ENCODE results near the gene ANKRD9.

Gene ANKRD9

GRCh38 chr14:102517392-102518062, 8.0 kb upstream of the ANKRD9 start (continued):
- TF ChIP-seq CREB5 (CRISPR knock-in tag; IDR thresholded peaks at IDR 0.05; ENCODE audit: low read depth) = no peak
- no peak for TF ChIP-seq ZNF70 (CRISPR knock-in tag; IDR thresholded peaks at IDR 0.05)
- TF ChIP-seq OSR1 (CRISPR knock-in tag; IDR thresholded peaks at IDR 0.05) = no peak
- TF ChIP-seq ZFP3 (CRISPR knock-in tag; IDR thresholded peaks at IDR 0.05) = no peak

DNA sequence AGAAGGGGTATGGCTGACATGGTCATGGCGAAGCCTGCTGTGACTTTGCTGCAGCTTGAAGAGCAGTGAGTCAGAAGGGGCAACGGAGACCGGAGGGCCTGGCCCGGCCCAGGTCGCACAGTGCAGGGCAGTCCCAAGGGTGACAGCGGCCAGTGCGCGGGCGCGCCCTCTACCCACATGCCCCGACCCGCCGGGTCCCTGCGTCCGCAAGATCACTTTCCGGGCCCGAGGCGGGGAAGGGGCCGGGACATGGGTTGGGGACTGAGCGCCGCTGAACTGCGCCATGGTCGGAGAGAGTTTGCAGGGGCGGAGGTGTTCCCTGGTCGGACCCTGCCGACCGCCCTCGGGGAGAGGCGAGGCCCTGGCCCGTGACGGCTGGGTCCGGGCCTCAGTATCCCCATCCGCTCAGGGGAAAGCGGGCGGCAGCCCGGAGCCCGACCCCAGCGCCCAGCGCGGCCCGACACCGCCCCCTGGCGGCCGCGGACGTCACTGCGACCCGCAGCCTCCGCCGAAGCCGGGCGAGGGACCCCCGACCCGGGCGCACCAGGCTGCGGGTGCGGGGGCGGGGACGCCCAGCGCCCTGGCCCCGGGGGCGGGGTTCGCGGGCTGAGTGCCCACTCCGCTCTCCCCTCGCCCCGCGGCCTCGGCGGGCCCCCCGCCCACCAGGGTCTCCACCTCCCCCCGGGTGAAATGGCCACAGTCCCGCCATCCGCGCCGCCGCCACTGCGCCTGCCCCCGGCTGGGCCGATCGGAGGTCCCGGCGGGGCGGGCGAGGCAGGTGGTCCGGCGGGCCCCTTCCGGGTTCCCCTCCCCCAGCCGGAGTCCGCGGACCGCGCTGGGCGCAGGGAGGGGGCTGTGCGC, 7.2 kb upstream of the ANKRD9 start:
- TF ChIP-seq BACH2 (CRISPR knock-in tag; IDR thresholded peaks at IDR 0.05; ENCODE audit: borderline replicate concordance) = no peak
- TF ChIP-seq, protein P1, sequence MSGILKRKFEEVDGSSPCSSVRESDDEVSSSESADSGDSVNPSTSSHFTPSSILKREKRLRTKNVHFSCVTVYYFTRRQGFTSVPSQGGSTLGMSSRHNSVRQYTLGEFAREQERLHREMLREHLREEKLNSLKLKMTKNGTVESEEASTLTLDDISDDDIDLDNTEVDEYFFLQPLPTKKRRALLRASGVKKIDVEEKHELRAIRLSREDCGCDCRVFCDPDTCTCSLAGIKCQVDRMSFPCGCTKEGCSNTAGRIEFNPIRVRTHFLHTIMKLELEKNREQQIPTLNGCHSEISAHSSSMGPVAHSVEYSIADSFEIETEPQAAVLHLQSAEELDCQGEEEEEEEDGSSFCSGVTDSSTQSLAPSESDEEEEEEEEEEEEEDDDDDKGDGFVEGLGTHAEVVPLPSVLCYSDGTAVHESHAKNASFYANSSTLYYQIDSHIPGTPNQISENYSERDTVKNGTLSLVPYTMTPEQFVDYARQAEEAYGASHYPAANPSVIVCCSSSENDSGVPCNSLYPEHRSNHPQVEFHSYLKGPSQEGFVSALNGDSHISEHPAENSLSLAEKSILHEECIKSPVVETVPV (CRISPR knock-in tag; IDR thresholded peaks at IDR 0.05) = no peak
- no peak for TF ChIP-seq SNAI2 (CRISPR knock-in tag; IDR thresholded peaks at IDR 0.05)
- no peak for TF ChIP-seq PPARA (CRISPR knock-in tag; IDR thresholded peaks at IDR 0.05; ENCODE audit: borderline replicate concordance)
- no peak for TF ChIP-seq CREB5 (CRISPR knock-in tag; IDR thresholded peaks at IDR 0.05; ENCODE audit: low read depth)
- TF ChIP-seq GLIS3 (CRISPR knock-in tag; IDR thresholded peaks at IDR 0.05) = no peak
- no peak for TF ChIP-seq CSDC2 (CRISPR knock-in tag; IDR thresholded peaks at IDR 0.05)
- TF ChIP-seq TOX (CRISPR knock-in tag; IDR thresholded peaks at IDR 0.05; ENCODE audit: borderline replicate concordance) = no peak
- TF ChIP-seq RARB (CRISPR knock-in tag; IDR thresholded peaks at IDR 0.05) = no peak
- TF ChIP-seq POU6F1 (CRISPR knock-in tag; IDR thresholded peaks at IDR 0.05; ENCODE audit: borderline replicate concordance, low read depth) = no peak
- TF ChIP-seq TSHZ2 (CRISPR knock-in tag; IDR thresholded peaks at IDR 0.05) = no peak
- TF ChIP-seq ZNF8 (CRISPR knock-in tag; IDR thresholded peaks at IDR 0.05) = no peak
- TF ChIP-seq, protein P2, sequence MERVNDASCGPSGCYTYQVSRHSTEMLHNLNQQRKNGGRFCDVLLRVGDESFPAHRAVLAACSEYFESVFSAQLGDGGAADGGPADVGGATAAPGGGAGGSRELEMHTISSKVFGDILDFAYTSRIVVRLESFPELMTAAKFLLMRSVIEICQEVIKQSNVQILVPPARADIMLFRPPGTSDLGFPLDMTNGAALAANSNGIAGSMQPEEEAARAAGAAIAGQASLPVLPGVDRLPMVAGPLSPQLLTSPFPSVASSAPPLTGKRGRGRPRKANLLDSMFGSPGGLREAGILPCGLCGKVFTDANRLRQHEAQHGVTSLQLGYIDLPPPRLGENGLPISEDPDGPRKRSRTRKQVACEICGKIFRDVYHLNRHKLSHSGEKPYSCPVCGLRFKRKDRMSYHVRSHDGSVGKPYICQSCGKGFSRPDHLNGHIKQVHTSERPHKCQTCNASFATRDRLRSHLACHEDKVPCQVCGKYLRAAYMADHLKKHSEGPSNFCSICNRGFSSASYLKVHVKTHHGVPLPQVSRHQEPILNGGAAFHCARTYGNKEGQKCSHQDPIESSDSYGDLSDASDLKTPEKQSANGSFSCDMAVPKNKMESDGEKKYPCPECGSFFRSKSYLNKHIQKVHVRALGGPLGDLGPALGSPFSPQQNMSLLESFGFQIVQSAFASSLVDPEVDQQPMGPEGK (CRISPR knock-in tag; IDR thresholded peaks at IDR 0.05; ENCODE audit: borderline replicate concordance) = no peak
- TF ChIP-seq ZFP30 (CRISPR knock-in tag; IDR thresholded peaks at IDR 0.05) = no peak
- TF ChIP-seq ARNTL (CRISPR knock-in tag; IDR thresholded peaks at IDR 0.05; ENCODE audit: borderline replicate concordance, low read depth) = no peak
- no peak for TF ChIP-seq OSR1 (CRISPR knock-in tag; IDR thresholded peaks at IDR 0.05)
- TF ChIP-seq ZNF70 (CRISPR knock-in tag; IDR thresholded peaks at IDR 0.05) = no peak
- peak; percentile 87 for ATAC-seq
